Activated naive CD4-positive, alpha-beta T cell treated with anti-CD3 and anti-CD28 coated beads, Interleukin-2, amount 50 U/mL, for 72 hours (primary cell): ENCODE measurements around the gene PTPN14. TPM values are rescaled to one million over a fixed set of nuclear protein-coding genes. Genes with fewer than 3 reads are reported as not detected.

ENCODE experiments used
- ATAC-seq, 2 donors: fragments of 150-1000 bp; cut with Tn5 transposase; 2 replicates each; pipeline ENCODE4 v1.10.0; 2021; ENCODE audit warnings: mild to moderate bottlenecking in 2 of 2, moderate library complexity in 2 of 2
- DNase-seq, 2 donors: peaks; one replicate each; pipeline ENCODE4 v3.0.0; 2021 to 2022; ENCODE audit warnings: low spot score in 2 of 2
- H3K27ac Mint-ChIP-seq, 2 donors: one replicate each; pipeline ENCODE4 v1.8.0; 2022; ENCODE audit warnings: mild to moderate bottlenecking in 2 of 2, mixed read lengths in 2 of 2
- H3K36me3 Mint-ChIP-seq, 2 donors: one replicate each; pipeline ENCODE4 v1.8.0; 2022; ENCODE audit warnings: mixed read lengths in 2 of 2
- H3K9me3 Mint-ChIP-seq, 2 donors: one replicate each; pipeline ENCODE4 v1.8.0; 2022; ENCODE audit warnings: mixed read lengths in 2 of 2
- total RNA-seq, 2 donors: library from RNA; stranded (reverse); gene quantifications; one replicate each; pipeline ENCODE4 v1.2.3, GENCODE V29; 2022

The PTPN14 gene
- total RNA-seq, 2 donors from 2014 or later = 4.0 to 4.3 TPM

DNA sequence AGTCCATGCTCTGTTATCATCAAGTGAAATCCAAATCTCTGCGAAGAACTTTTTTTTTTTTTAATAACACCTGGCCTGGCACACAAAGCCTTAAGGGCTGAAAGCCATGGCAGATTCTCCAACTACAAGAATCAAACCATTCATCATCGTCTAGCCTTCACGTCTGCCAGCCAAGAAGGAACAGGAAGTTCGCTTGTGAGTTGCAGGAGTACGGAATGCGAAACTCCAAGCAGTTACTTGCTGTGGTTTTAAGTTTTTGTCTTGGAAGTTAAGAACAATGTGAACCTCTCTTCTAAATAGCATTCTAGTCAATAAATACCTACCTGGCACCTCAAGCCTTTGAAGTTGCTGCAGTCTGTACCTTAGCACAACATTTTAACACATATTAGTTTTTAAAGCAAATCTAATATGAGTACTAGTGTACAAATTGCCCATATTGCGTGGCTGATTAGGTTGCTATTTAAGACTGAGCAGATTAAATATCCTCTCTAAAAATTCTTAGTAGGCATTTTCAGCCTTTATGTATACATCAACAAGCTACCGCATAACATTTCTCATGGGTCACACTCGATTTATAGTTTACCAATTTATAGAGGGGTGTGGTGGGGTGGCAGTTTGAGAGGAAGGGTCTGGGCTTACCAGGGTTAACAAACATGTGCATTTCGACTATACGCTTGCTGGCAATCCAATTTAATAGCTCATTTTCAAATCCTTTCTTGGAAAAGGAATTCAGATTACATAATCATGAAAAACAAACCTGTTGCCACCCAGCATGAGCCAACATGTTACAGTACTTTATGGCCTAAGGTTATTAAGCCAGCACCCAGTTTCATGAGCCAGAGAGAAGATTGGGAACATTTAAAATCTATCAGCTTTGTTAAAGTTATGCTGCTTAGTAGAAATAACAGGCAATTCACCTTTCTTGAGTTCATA lies 22.2 kb upstream of the PTPN14 start:
- peaks cover 18 to 19% of the 10 kb centered on the region in 2 donors for H3K9me3 Mint-ChIP-seq
- H3K27ac Mint-ChIP-seq = peak overlapping the region in 1 of 2 donors; percentile 12
- ATAC-seq (no peak), DNase-seq (no peak)
- peaks cover 25% of the 10 kb centered on the region in 2 donors for H3K36me3 Mint-ChIP-seq

DNA sequence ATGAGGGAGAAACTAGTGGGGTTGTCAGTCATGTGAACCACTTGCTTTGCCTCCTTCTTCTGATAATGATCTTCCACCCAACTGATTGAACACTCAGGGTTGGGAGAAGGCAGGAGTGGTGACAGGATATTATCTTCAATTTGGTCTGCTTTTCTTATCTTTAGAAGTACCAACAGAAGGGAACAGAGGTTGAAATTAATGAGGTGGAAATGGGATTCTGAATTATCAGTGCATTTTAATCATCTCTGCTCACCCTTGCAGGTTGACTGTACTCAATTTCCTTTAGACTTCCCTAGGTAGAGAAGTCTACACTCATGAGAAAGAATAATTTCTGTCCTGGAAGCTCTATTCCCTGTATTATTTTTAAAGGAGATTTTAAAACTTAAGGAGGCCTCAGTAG lies 19.9 kb upstream of the PTPN14 start:
- no peak for DNase-seq
- peaks cover 6% of the 10 kb centered on the region in 2 donors for H3K9me3 Mint-ChIP-seq

DNA sequence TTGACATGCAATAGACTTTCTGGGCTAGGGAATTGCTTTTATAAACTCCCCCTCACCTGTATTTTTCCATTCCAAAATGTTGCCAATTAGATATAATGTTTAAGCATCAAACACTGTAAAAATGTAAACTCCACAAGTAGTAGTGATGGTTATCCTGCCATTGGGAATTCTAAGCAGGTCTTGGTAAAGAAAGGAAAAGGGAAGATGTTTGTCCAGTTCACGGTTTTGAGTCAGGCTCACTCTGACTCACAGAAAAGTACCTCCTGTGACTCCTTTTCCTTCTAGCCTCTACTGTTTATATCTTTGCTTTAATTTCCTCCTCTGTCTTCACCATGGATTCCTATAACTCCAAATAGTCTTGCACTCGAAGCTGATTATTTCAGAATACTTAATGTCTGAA lies 19.0 kb upstream of the PTPN14 start:
- DNase-seq (no peak), ATAC-seq (no peak)
- no peaks in the 10 kb centered on the region for H3K36me3 Mint-ChIP-seq
- H3K27ac Mint-ChIP-seq = no peak overlapping the region
- H3K9me3 Mint-ChIP-seq = no peaks in the 10 kb centered on the region

More for the DNA sequence above, 19.9 kb upstream of the PTPN14 start:
- H3K36me3 Mint-ChIP-seq = peaks cover 6 to 8% of the 10 kb centered on the region in 2 donors
- H3K27ac Mint-ChIP-seq = no peak overlapping the region
- no peak for ATAC-seq

DNA sequence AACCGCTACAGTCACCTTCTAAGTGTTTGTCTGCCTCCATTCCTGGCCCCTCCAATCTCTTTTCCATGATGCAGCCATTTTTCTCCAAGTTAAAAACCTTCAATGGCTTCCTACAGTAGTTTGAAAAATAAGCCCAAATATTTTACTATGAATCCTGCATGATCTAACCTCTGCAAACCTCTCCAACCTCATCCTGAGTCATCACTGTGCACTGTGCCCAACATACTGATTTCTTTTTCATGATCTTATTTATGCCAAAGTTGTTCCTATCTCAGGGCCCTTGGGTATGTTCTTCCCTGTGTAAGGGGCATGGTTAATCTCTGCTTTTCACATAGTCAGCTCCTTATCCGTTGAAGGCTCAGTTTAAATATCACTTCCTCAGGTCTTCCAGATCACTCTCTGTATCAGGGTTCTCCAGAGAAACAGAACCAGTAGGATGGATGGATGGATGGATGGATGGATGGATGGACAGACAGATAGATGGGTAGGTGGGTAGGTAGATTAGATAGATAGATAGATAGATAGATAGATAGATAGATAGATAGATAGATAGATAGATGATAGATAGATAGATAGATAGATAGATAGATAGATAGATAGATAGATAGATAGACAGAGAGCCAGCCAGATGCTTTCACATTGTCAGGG lies 18.1 kb upstream of the PTPN14 start:
- Mint-ChIP-seq H3K9me3 (no peaks in the 10 kb centered on the region), H3K36me3 (no peaks in the 10 kb centered on the region), H3K27ac (no peak overlapping the region)
- DNase-seq = no peak
- peak; percentile 25 to 39 for ATAC-seq

DNA sequence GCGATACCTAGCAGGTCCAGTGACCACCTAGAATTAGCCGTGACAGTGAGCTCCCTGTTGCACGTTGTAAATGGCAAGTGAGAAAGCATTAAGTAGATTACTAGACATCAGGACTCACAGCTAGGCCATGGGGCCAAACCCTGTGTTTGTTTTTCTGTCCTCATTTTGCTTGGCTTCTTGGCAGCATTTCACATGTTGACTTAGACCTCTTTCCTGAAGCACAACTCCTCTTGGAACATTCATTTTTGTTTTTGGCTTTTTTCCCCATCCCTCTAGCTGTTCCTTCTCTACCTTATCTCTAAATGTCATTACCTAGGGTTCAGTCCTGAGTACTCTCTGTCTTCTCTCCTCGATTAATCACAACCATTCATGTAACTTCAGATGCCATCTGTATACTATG lies 16.9 kb upstream of the PTPN14 start:
- ATAC-seq = no peak
- no peak for DNase-seq
- Mint-ChIP-seq H3K36me3 (no peaks in the 10 kb centered on the region), H3K27ac (no peak overlapping the region), H3K9me3 (no peaks in the 10 kb centered on the region)

DNA sequence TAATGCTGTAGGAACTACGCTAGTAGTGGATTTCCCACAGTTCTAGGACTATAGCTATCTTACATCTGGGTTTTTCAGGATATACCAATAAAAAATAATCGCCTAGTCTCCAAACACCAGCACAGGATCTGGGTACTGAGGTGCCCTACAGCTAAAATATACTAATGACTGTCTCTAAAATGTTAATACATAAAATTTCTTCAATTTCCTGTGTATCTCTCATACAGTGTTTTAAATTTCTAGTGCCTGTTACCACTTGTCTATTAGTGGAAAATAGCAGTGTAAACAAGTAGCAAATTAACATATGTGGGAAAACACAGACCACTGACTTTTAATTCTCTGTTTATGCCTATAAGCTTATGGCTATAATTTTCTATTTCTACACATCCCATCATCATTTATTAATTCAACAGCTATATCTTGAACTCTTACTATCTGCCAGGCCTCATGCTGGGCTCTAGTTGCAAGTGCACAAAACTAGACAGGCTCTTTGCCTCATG lies 16.1 kb upstream of the PTPN14 start:
- H3K27ac Mint-ChIP-seq = no peak overlapping the region
- DNase-seq (no peak), ATAC-seq (no peak)
- H3K36me3 Mint-ChIP-seq = no peaks in the 10 kb centered on the region
- H3K9me3 Mint-ChIP-seq = no peaks in the 10 kb centered on the region

DNA sequence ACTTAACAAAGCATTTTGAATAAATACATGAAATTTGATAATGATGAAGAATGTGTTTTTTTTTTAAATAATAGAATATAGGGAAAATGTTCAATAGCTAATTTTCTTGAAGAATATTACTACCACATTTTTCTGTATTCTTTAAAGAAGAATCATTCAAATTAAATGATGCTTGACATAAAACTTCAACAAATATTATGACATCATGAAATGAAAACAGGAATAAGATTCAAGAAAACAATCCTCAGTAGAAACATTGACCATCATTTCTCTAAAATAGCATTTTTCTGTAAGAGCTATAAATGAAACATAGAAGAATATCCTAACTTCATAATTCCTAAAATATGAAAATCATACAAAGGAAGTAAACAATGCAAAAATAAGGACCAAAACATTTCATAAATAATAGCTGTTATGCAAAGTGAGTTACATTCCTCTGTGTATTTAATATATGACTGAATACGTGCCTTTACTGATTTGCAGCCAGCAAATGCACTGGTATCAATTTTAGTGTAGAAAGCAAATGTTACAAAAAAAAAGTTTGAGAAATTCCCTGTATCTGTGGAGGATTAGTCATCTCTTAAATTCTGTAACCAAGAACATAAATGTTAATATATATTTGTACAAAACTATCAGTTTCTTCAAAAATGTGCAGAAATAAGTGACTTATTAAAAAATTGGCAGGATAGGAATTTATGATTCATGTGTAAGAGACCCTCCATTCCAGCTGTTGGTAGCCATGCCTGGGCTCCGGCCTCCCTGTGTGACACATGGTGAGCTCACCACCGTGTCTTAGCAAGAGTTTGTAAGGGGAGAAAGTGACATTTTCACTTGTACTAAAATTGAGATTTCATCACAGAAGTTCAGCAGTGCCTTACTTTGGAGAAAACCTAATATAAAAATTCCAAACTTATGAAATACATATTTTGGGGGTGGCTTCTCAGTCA lies 15.0 kb upstream of the PTPN14 start:
- Mint-ChIP-seq H3K9me3 (no peaks in the 10 kb centered on the region), H3K27ac (no peak overlapping the region), H3K36me3 (no peaks in the 10 kb centered on the region)
- no peak for DNase-seq
- peak; percentile 76 to 92 for ATAC-seq

DNA sequence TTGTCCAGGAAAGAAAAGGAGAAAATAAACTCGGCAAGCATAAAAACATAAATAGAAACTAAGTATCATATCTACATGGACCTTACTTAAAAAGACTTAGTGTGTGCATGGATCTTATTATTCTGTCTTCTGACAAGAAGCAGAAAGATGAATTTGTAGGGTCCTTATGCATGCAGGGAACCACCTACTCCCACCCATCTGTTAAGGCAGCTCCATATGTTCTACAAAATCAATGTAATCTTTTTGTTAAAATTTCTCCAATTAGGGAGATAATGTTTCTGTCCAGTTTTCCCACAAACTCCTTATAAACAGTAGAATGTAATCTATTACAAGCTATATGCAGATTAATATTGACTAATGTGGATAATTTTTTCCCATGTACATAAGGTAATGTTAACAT lies 13.9 kb upstream of the PTPN14 start:
- DNase-seq (no peak), ATAC-seq (no peak)
- no peaks in the 10 kb centered on the region for H3K9me3 Mint-ChIP-seq

DNA sequence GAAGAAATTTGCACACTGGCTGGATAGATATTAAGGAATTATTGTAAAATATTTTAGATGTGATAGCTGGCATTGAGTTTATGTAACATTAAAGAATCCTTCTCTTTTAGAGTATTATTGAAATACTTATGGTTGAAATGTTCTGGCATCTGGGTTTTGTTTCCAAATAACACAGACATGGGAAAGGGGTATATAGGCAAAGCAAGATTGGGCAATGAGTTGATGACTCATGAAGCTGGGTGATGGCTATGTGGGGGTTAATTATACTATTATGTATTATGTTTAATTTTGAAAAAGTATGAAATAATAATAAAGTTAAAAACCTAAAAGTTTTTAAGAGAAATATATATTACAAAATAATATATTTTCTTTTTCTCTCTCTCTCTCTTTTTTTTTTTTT lies 12.5 kb upstream of the PTPN14 start:
- ATAC-seq (no peak), DNase-seq (no peak)
- Mint-ChIP-seq H3K9me3 (no peaks in the 10 kb centered on the region), H3K36me3 (no peaks in the 10 kb centered on the region), H3K27ac (no peak overlapping the region)

More for the DNA sequence above, 13.9 kb upstream of the PTPN14 start:
- no peak overlapping the region for H3K27ac Mint-ChIP-seq
- H3K36me3 Mint-ChIP-seq = no peaks in the 10 kb centered on the region

DNA sequence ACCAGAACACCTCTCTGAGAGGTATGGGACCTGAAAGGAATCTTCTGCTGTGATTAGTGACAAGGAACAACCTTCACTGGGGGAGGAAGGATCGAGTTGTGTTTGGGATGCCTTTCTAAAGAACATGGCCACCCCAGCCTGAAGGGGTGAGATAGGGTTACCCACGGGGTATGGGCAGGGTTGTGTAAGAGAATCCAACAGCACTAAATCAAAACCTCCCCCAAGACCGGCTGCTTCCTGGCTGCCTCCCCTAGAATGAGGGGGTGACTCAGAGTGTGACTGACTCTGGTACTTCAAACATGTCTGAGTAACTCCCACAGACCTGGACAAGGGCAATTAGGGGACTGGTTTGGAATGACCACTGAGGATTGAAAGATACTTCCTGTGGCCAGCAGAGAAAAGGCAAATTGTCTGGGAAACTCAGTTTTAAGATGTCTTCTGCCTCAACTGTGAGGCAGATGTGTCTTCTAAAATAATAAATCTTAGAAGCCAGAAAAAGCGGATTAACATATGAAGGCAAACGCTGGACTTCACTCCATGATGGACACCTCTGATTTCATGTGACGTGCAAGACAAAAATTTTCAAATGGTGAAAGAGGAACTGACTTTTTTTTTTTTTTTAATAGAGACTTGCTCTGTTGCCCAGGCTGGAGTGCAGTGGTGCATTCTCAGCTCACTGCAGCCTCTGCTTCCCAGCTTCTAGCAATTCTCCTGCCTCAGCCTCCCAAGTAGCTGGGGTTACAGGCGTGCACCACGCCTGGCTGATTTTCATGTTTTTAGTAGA lies 6.7 kb upstream of the PTPN14 start:
- Mint-ChIP-seq H3K27ac (no peak overlapping the region), H3K9me3 (no peaks in the 10 kb centered on the region), H3K36me3 (no peaks in the 10 kb centered on the region)
- DNase-seq (no peak), ATAC-seq (peak; percentile 58 to 78)

DNA sequence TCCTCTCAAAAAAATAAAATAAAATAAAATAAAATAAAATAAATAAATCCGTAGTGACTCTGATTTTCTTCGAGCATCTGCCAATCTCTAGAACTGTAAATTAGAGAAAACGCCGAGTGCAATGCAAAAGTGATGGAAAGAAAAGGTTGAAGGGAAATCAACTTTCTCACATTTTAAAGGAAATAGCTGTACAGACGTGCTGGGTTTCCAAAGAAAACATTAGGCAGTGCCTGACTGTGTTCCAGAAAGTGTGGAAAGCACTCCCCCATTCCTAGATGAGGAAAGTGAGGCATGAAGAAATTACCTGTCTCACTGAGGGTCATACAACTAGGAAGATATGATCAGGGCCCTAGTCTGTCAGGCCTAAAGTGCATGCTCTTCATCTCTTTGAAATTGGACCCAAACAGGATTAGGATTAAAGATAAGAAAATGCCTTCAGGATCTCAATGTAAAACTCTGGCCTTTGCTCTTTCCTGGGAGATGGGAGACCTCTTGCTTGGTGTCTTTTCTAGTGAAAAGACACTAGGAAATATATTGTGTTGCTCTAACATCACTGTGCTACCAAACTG lies 1.8 kb upstream of the PTPN14 start:
- Mint-ChIP-seq H3K36me3 (no peaks in the 10 kb centered on the region), H3K27ac (no peak overlapping the region), H3K9me3 (no peaks in the 10 kb centered on the region)
- no peak for ATAC-seq
- DNase-seq = no peak

DNA sequence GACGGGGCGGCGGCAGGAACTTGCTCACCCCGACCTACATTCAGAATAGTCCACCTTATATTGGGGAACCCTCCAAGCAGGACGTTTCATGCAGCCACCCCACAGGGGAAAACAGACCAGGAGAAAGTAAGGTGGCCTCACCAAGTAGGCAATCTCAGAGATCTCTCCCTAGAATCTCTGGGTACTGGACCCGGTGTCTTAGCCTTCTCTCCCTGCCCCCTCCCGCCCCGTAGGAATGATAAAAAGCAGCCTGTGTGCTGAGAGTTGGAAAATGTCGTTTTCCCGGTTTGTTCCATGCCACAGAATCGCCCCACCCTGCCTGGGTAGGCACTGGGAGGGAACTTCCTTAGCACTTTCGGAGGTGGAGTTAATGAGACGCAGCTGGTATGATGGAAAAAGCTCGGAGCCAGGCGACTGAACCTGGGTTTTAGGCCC lies 789 bp upstream of the PTPN14 start:
- H3K36me3 Mint-ChIP-seq = no peaks in the 10 kb centered on the region
- no peaks in the 10 kb centered on the region for H3K9me3 Mint-ChIP-seq
- DNase-seq = no peak
- ATAC-seq = no peak
- no peak overlapping the region for H3K27ac Mint-ChIP-seq

DNA sequence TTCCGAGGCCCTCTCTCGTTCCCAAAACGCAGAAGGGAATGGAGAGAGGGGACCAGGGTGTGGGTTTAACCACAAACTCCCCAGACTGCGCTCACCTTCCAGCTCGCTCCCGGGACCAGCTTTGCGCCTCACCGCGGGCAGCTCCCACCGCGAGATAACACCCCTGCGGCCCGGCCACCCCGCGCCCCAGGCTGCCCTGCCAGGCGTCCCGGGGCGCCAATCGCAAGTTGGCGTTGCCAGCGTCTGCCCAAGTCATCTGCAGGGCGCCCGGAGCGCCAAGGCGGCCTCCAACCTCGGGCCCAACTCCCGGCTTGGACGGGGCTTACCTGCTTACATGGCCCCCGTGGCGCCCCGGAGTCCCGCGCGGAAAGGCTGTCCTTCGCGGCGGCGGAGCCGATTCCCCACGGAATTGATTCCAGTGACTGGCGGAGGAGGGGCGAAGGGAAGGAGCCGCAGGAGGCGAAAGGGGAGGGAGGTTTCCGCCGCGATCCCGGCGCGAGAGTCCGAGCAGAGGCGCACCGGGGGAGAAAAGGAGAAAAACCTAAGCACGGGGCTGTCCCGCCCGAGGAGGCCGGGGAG lies 456 bp downstream of the PTPN14 start:
- ATAC-seq = peak; percentile 30 to 71
- Mint-ChIP-seq H3K36me3 (no peaks in the 10 kb centered on the region), H3K27ac (no peak overlapping the region), H3K9me3 (no peaks in the 10 kb centered on the region)
- DNase-seq = peak in 1 of 2 donors; percentile 22

DNA sequence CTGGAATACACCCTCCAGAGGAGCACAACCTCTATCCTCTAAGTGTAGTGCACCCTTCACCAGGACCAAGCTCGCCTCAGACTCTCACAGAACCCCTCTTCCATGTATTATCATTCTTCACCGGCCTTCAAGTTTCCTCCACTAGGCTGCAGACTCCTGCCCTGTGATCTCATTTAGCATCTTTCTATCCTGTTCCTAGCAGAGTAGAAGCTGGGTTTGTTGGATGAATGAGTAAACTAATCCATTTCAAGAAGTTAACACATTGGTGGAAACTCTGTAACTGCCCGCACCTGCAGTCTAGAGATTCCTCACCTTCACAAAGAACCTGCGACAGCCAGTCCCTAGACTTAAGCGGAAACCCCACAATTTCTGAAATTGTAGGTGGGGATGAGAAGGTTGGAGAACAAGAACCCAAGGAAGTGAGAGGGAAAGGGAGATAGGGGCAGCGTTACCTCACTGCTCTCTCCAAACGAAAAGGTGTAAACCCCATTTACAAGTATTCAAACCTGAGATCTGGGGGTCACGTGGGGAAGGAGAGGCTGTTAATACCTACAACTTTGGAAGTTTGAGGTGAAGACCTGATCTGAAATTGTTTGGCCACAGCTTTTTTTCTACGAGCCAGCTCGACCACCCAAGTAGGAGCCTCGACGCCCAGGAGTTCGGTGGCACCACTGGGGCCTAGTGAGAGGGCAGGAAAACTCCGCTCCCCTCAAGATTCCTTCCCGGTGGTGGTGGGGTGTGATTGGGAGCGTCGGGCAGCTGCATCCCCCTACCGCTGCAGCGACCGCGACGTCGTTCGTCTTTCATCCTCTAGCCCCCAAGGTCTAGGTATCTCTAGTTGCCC lies 1.2 kb downstream of the PTPN14 start:
- DNase-seq = no peak
- Mint-ChIP-seq H3K27ac (no peak overlapping the region), H3K9me3 (no peaks in the 10 kb centered on the region), H3K36me3 (no peaks in the 10 kb centered on the region)
- no peak for ATAC-seq

DNA sequence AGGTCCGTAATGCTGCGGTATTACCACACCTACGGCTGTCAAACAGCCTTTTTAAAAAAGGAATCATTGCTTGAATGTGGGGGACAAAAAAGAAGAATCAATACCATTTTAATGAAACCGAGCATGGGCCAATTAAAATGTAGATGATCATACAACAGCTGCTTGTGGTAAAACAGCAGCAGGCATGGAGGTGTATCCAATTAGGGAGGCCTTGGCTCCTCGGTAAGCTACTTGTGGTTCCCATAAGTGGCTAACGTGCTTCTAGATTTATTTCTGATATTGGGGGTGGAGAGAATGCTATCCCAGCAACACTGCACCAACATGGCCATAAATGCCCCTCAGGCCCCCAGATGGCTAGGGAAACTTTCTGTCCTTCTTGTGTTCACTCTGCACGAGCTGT lies 1.8 kb downstream of the PTPN14 start:
- DNase-seq = no peak
- Mint-ChIP-seq H3K27ac (no peak overlapping the region), H3K9me3 (no peaks in the 10 kb centered on the region), H3K36me3 (no peaks in the 10 kb centered on the region)
- ATAC-seq = no peak
